ENCODE data around the gene PATJ. TPM values are rescaled to one million over a fixed set of nuclear protein-coding genes. Genes with fewer than 3 reads are reported as not detected.

Gene PATJ
- total RNA-seq, 1 donor from 2014 or later, result 4.0 TPM

GRCh38 chr1:61981870-61982660 lies 239.8 kb downstream of the PATJ start:
- no peak for DNase-seq (ENCODE audit: low read depth in 2 of 2)

- no peak for DNase-seq (ENCODE audit: low read depth in 2 of 2)
Observed at GRCh38 chr1:61983236-61983635, 241.0 kb downstream of the PATJ start.

GRCh38 chr1:61992257-61992656 lies 250.0 kb downstream of the PATJ start:
- DNase-seq (ENCODE audit: low read depth in 2 of 2), result no peak

- no peak for DNase-seq (ENCODE audit: low read depth in 2 of 2)
Observed at GRCh38 chr1:61993331-61993961, 251.2 kb downstream of the PATJ start.

GRCh38 chr1:61995641-61996040 lies 253.4 kb downstream of the PATJ start:
- no peak for DNase-seq (ENCODE audit: low read depth in 2 of 2)

- DNase-seq (ENCODE audit: low read depth in 2 of 2), result no peak
Observed at GRCh38 chr1:61997123-61997522, 254.8 kb downstream of the PATJ start.

GRCh38 chr1:62003777-62004176 lies 261.5 kb downstream of the PATJ start:
- DNase-seq (ENCODE audit: low read depth in 2 of 2), result no peak

GRCh38 chr1:62006690-62007089 lies 264.4 kb downstream of the PATJ start:
- DNase-seq (ENCODE audit: low read depth in 2 of 2), result no peak

- no peak for DNase-seq (ENCODE audit: low read depth in 2 of 2)
Observed at GRCh38 chr1:62011006-62011405, 268.7 kb downstream of the PATJ start.

GRCh38 chr1:62012095-62012494 lies 269.8 kb downstream of the PATJ start:
- no peak for DNase-seq (ENCODE audit: low read depth in 2 of 2)

GRCh38 chr1:62012836-62013235 lies 270.6 kb downstream of the PATJ start:
- DNase-seq (ENCODE audit: low read depth in 2 of 2), result no peak

GRCh38 chr1:62013264-62013663 lies 271.0 kb downstream of the PATJ start:
- DNase-seq (ENCODE audit: low read depth in 2 of 2), result no peak

GRCh38 chr1:62022382-62022983 lies 280.2 kb downstream of the PATJ start:
- no peak for DNase-seq (ENCODE audit: low read depth in 2 of 2)

- no peak for DNase-seq (ENCODE audit: low read depth in 2 of 2)
Observed at GRCh38 chr1:62024690-62025089, 282.4 kb downstream of the PATJ start.

GRCh38 chr1:62025154-62025553 lies 282.9 kb downstream of the PATJ start:
- DNase-seq (ENCODE audit: low read depth in 2 of 2), result no peak

- no peak for DNase-seq (ENCODE audit: low read depth in 2 of 2)
Observed at GRCh38 chr1:62025892-62026291, 283.6 kb downstream of the PATJ start.

- DNase-seq (ENCODE audit: low read depth in 2 of 2), result no peak
Observed at GRCh38 chr1:62029704-62030103, 287.4 kb downstream of the PATJ start.

GRCh38 chr1:62034790-62035189 lies 292.5 kb downstream of the PATJ start:
- DNase-seq (ENCODE audit: low read depth in 2 of 2), result no peak

- no peak for DNase-seq (ENCODE audit: low read depth in 2 of 2)
Observed at GRCh38 chr1:62037274-62037673, 295.0 kb downstream of the PATJ start.

- no peak for DNase-seq (ENCODE audit: low read depth in 2 of 2)
Observed at GRCh38 chr1:62038594-62039284, 296.5 kb downstream of the PATJ start.

GRCh38 chr1:62040450-62040849 lies 298.2 kb downstream of the PATJ start:
- DNase-seq (ENCODE audit: low read depth in 2 of 2), result no peak

GRCh38 chr1:62040973-62041372 lies 298.7 kb downstream of the PATJ start:
- no peak for DNase-seq (ENCODE audit: low read depth in 2 of 2)

Measured in dermis microvascular lymphatic vessel endothelial cell (primary cell).